Caco-2 (cell line): ENCODE measurements around the gene LIMA1. TPM values are rescaled to one million over a fixed set of nuclear protein-coding genes. Genes with fewer than 3 reads are reported as not detected.

Experiments used
- BruUV-seq: library from RNA; stranded (reverse); fragments of 400-500 nt; replicated peaks from 2 replicates; lab custom pipeline; 2021; lab: Mats Ljungman, UMichigan
- CTCF ChIA-PET: fragments of 300-600 bp; sonication (Branson Sonifier 250); formaldehyde crosslinking; loops from one replicate; lab custom pipeline; 2022; ENCODE audit warnings: antibody characterized with exemption; lab: Charles Lee
- POLR2A ChIA-PET: fragments of 300-600 bp; sonication (Branson Sonifier 250); formaldehyde crosslinking; loops from one replicate; lab custom pipeline; 2022; ENCODE audit warnings: antibody characterized with exemption; lab: Charles Lee
- DNase-seq, 2 experiments: peaks; one replicate each; pipeline versions ENCODE4 v3.0.0 to v3.0.0-alpha.2; 2020 to 2022
- H3K27me3 ChIP-seq: replicated peaks from 2 replicates; pipeline ENCODE4 v1.6.0; 2011; ENCODE audit warnings: low read length; ENCODE audit not compliant: control insufficient read depth, insufficient read depth
- H3K36me3 ChIP-seq: 2 replicates; pipeline ENCODE4 v1.5.1; 2011; ENCODE audit warnings: low read length; ENCODE audit not compliant: control insufficient read depth, insufficient read depth
- H3K4me1 ChIP-seq: fragments of 250-450 bp; sonication (Bioruptor Pico); 2 replicates; pipeline ENCODE4 v1.5.1; 2020; ENCODE audit warnings: mild to moderate bottlenecking
- H3K4me3 ChIP-seq: 2 replicates; pipeline ENCODE4 v1.5.1; 2011; ENCODE audit warnings: low read depth, mild to moderate bottlenecking, control low read depth, low read length
- H3K9me3 ChIP-seq: fragments of 250-450 bp; sonication (Bioruptor Pico); 2 replicates; pipeline ENCODE4 v1.5.1; 2020; ENCODE audit warnings: mild to moderate bottlenecking, moderate library complexity
- H3K27ac Mint-ChIP-seq: one replicate; pipeline ENCODE4 v1.8.0; 2022; ENCODE audit warnings: mixed read lengths; ENCODE audit not compliant: unreplicated experiment
- H3K27me3 Mint-ChIP-seq: one replicate; pipeline ENCODE4 v1.8.0; 2022; ENCODE audit warnings: mixed read lengths; ENCODE audit not compliant: insufficient read depth, unreplicated experiment
- H3K36me3 Mint-ChIP-seq: one replicate; pipeline ENCODE4 v1.8.0; 2022; ENCODE audit warnings: mild to moderate bottlenecking, mixed read lengths; ENCODE audit not compliant: insufficient read depth, unreplicated experiment
- H3K4me1 Mint-ChIP-seq: one replicate; pipeline ENCODE4 v1.8.0; 2022; ENCODE audit warnings: low read depth, mixed read lengths; ENCODE audit not compliant: unreplicated experiment
- H3K4me3 Mint-ChIP-seq: one replicate; pipeline ENCODE4 v1.8.0; 2022; ENCODE audit warnings: mild to moderate bottlenecking, moderate library complexity, mixed read lengths; ENCODE audit not compliant: unreplicated experiment
- H3K9me3 Mint-ChIP-seq: one replicate; pipeline ENCODE4 v1.8.0; 2022; ENCODE audit warnings: mixed read lengths; ENCODE audit not compliant: unreplicated experiment
- intact Hi-C: fragments of 100-400 bp; cut with micrococcal nuclease; formaldehyde crosslinking; loops from one replicate; pipeline ENCODE4 v1.10.0; 2022; ENCODE audit not compliant: unreplicated experiment
- total RNA-seq: library from RNA; stranded (reverse); gene quantifications from 2 replicates; pipeline ENCODE4 v1.2.3, GENCODE V29; 2022
- TF ChIP-seq, protein P1 (sequence below), 2 experiments: fragments of 200-600 bp in 1 of 2; IDR thresholded peaks; 1 replicate in 1 of 2; 2 replicates in 1 of 2; pipeline versions ENCODE4 v1.5.1 to v1.8.0; 2011 to 2022; ENCODE audit warnings: antibody characterized with exemption in 1 of 2, control low read depth in 1 of 2, inconsistent platforms in 1 of 2, low read depth in 1 of 2, low read length in 1 of 2, mild to moderate bottlenecking in 1 of 2, moderate library complexity in 1 of 2; ENCODE audit not compliant: insufficient read depth in 1 of 2, severe bottlenecking in 1 of 2, unreplicated experiment in 1 of 2

LIMA1 gene
- total RNA-seq, 1 experiment from 2014 or later = 50.3 TPM

- ChIA-PET POLR2A (interaction anchor here (0.6 kb wide), 1 partner anchor 234 kb away, joined by 6 read pairs; no protein-coding TSS in a partner anchor), CTCF (interaction anchor here (0.9 kb wide), 1 partner anchor 50 kb away, joined by 3 read pairs; the partner anchor contains the start of gene COX14)
- peaks cover 15% of the 10 kb centered on the region for H3K36me3 Mint-ChIP-seq
- no peaks in the 10 kb centered on the region for H3K36me3 ChIP-seq
- no TSS peak for BruUV-seq
- intact Hi-C loops = no loop called here
- H3K27ac Mint-ChIP-seq = no peak overlapping the region
- no peaks in the 10 kb centered on the region for H3K9me3 ChIP-seq
- H3K4me1 ChIP-seq = peaks cover 13% of the 10 kb centered on the region; the same call in 1 of the 2 replicates
- no peak overlapping the region for H3K4me3 Mint-ChIP-seq
- no peaks in the 10 kb centered on the region for H3K9me3 Mint-ChIP-seq
- no peak overlapping the region for H3K4me3 ChIP-seq
- TF ChIP-seq, protein P1, sequence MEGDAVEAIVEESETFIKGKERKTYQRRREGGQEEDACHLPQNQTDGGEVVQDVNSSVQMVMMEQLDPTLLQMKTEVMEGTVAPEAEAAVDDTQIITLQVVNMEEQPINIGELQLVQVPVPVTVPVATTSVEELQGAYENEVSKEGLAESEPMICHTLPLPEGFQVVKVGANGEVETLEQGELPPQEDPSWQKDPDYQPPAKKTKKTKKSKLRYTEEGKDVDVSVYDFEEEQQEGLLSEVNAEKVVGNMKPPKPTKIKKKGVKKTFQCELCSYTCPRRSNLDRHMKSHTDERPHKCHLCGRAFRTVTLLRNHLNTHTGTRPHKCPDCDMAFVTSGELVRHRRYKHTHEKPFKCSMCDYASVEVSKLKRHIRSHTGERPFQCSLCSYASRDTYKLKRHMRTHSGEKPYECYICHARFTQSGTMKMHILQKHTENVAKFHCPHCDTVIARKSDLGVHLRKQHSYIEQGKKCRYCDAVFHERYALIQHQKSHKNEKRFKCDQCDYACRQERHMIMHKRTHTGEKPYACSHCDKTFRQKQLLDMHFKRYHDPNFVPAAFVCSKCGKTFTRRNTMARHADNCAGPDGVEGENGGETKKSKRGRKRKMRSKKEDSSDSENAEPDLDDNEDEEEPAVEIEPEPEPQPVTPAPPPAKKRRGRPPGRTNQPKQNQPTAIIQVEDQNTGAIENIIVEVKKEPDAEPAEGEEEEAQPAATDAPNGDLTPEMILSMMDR (IDR thresholded peaks at IDR 0.05; ENCODE audit: insufficient read depth in 1 of 2, low read depth in 1 of 2, low read length in 1 of 2, severe bottlenecking in 1 of 2, unreplicated experiment in 1 of 2) = no peak
- H3K27me3 ChIP-seq = no peaks in the 10 kb centered on the region
- H3K4me1 Mint-ChIP-seq = peaks cover 8% of the 10 kb centered on the region
- no peaks in the 10 kb centered on the region for H3K27me3 Mint-ChIP-seq
- DNase-seq = no peak
These were observed 121.1 kb downstream of the LIMA1 start for GRCh38 chr12:50162230-50162629.

DNA sequence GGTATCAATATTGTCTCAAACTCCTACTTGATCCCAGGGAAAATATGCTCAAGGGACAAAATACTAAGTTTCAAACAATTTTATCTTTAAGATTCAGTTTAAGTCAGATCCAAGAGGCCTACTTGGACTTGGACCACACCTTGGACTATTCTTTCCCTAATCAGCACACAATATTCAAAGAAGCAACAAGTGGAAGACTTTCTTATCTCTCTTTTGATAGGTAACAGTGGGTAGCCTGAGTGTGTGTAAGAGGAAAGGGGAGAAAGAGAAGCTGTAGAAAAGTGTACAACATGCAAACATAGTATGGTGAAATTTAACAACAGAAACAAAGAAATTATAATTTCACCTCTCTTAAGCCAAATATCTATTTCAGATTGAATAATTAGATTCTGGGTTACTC, 122.7 kb downstream of the LIMA1 start:
- ChIA-PET POLR2A (no interaction called here), CTCF (interaction anchor here (0.7 to 1.0 kb wide), 3 partner anchors 13 to 111 kb away, joined by 3 read pairs; no protein-coding TSS in a partner anchor)
- Mint-ChIP-seq H3K36me3 (peaks cover 13% of the 10 kb centered on the region), H3K27ac (no peak overlapping the region), H3K9me3 (no peaks in the 10 kb centered on the region), H3K27me3 (no peaks in the 10 kb centered on the region), H3K4me3 (no peak overlapping the region), H3K4me1 (no peaks in the 10 kb centered on the region)
- intact Hi-C loops = no loop called here
- TF ChIP-seq, protein P1 (IDR thresholded peaks at IDR 0.05; ENCODE audit: insufficient read depth in 1 of 2, low read depth in 1 of 2, low read length in 1 of 2, severe bottlenecking in 1 of 2, unreplicated experiment in 1 of 2) = no peak
- H3K9me3 ChIP-seq = no peaks in the 10 kb centered on the region
- H3K4me3 ChIP-seq = no peak overlapping the region
- no peak for DNase-seq
- peaks cover 10% of the 10 kb centered on the region; the same call in 1 of the 2 replicates for H3K4me1 ChIP-seq
- H3K36me3 ChIP-seq = no peaks in the 10 kb centered on the region
- H3K27me3 ChIP-seq = no peaks in the 10 kb centered on the region
- no TSS peak for BruUV-seq

GRCh38 chr12:50157259-50157658, 126.1 kb downstream of the LIMA1 start:
- Mint-ChIP-seq H3K27ac (no peak overlapping the region), H3K27me3 (no peaks in the 10 kb centered on the region), H3K4me1 (no peaks in the 10 kb centered on the region), H3K9me3 (no peaks in the 10 kb centered on the region), H3K4me3 (no peak overlapping the region), H3K36me3 (peaks cover 13% of the 10 kb centered on the region)
- Histone ChIP-seq H3K36me3 (no peaks in the 10 kb centered on the region), H3K4me1 (peaks cover 8% of the 10 kb centered on the region; the same call in 1 of the 2 replicates), H3K4me3 (no peak overlapping the region), H3K9me3 (no peaks in the 10 kb centered on the region), H3K27me3 (no peaks in the 10 kb centered on the region)
- BruUV-seq = no TSS peak
- ChIA-PET POLR2A (interaction anchor here (0.9 kb wide), 1 partner anchor 10 kb away, joined by 3 read pairs; the partner anchor contains the start of gene CERS5), CTCF (no interaction called here)
- TF ChIP-seq, protein P1 (IDR thresholded peaks at IDR 0.05; ENCODE audit: insufficient read depth in 1 of 2, low read depth in 1 of 2, low read length in 1 of 2, severe bottlenecking in 1 of 2, unreplicated experiment in 1 of 2) = no peak
- no peak for DNase-seq
- intact Hi-C loops = no loop called here
